Activated CD4-positive, alpha-beta memory T cell treated with anti-CD3 and anti-CD28 coated beads for 36 hours (primary cell): Measurements from ENCODE around the gene RPTOR. TPM values are rescaled to one million over a fixed set of nuclear protein-coding genes. Genes with fewer than 3 reads are reported as not detected.
A peak's percentile ranks its signal among the peaks of the same experiment; 100 is the strongest.

Experiments
- CTCF ChIA-PET: fragments of 350-600 bp; sonication (Branson Sonifier 250); formaldehyde crosslinking; loops from one replicate; lab custom pipeline; 2021; ENCODE audit warnings: antibody characterized with exemption, inconsistent platforms; lab: Charles Lee
- POLR2A ChIA-PET: fragments of 350-600 bp; sonication (Branson Sonifier 250); formaldehyde crosslinking; loops from one replicate; lab custom pipeline; 2021; ENCODE audit warnings: antibody characterized with exemption; lab: Charles Lee
- DNase-seq: peaks from one replicate; pipeline ENCODE4 v3.0.0-alpha.2; 2020
- H3K27ac Mint-ChIP-seq: one replicate; pipeline ENCODE4 v1.8.0; 2021; ENCODE audit warnings: mixed read lengths
- H3K27me3 Mint-ChIP-seq: one replicate; pipeline ENCODE4 v1.8.0; 2021; ENCODE audit warnings: mixed read lengths
- H3K36me3 Mint-ChIP-seq: one replicate; pipeline ENCODE4 v1.8.0; 2021; ENCODE audit warnings: mixed read lengths
- H3K4me1 Mint-ChIP-seq: one replicate; pipeline ENCODE4 v1.8.0; 2021; ENCODE audit warnings: low read depth, mixed read lengths
- H3K4me3 Mint-ChIP-seq: one replicate; pipeline ENCODE4 v1.8.0; 2021; ENCODE audit warnings: mild to moderate bottlenecking, mixed read lengths
- H3K9me3 Mint-ChIP-seq: one replicate; pipeline ENCODE4 v1.8.0; 2021; ENCODE audit warnings: mixed read lengths
- intact Hi-C: fragments of 100-400 bp; cut with micrococcal nuclease; formaldehyde crosslinking; loops from one replicate; pipeline ENCODE4 v1.15.1; 2023
- total RNA-seq, 2 experiments: library from RNA; stranded (reverse); gene quantifications; one replicate each; pipeline ENCODE4 v1.2.3, GENCODE V29; 2021

Gene RPTOR
- total RNA-seq, 2 experiments from 2014 or later: 41.5 to 47.9 TPM

DNA sequence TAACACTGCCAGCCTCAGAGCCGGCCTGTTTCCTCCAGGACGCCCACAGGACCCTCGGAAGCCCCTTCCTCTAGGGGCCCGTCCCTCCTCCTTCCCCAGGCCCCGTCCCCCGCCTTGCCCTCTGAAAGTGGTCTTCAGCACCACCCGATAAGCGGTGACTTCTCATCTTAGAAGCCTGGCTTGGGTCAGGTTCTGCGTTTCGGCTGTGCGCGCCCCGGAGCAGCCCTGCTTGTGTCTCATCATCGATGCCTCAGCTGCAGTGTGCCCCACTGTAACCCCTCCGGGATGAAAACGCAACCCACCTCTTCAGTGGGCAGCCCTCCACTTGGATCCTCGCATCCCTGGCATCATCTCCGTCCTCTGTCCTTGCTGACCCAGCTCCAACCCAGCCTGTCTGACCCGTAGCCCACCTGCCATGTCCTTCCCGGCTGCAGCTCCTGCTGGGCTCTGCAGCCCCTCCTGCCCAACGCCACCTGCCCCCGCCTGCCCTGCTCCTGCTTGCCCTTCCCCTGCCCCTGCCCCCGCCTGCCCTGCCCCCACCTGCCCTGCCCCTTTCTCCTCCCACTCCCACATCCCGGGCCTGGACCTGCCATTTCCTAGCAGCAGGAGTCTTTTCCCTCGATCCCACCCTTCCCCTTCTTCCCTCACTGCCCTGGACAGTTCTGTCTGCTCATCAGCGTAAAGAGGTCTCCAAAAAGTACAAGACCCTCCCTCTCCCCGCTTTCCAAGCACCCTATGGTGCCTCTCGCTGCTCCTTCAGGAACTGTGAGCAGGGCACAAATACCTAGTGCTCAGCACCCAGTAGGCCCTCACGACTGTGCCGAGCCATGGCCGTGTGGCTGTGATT is 334.5 kb downstream of the RPTOR start:
- intact Hi-C loops: loop anchor here (5.0 kb wide), 1 partner anchor 87 kb away; no protein-coding TSS in a partner anchor
- no peaks in the 10 kb centered on the region for H3K27me3 Mint-ChIP-seq
- ChIA-PET POLR2A (interaction anchor here (1.0 to 2.9 kb wide), 2 partner anchors 10 kb away, joined by 3 to 41 read pairs; no protein-coding TSS in a partner anchor), CTCF (interaction anchor here (1.3 kb wide), 1 partner anchor 11 kb away, joined by 4 read pairs; no protein-coding TSS in a partner anchor)
- H3K9me3 Mint-ChIP-seq: no peaks in the 10 kb centered on the region
- H3K36me3 Mint-ChIP-seq: peaks cover 39% of the 10 kb centered on the region
- DNase-seq: no peak
- no peak overlapping the region for H3K4me3 Mint-ChIP-seq
- peaks cover 36% of the 10 kb centered on the region for H3K4me1 Mint-ChIP-seq
- H3K27ac Mint-ChIP-seq: no peak overlapping the region

- peaks cover 41% of the 10 kb centered on the region for H3K36me3 Mint-ChIP-seq
- no peak overlapping the region for H3K27ac Mint-ChIP-seq
- no peak overlapping the region for H3K4me3 Mint-ChIP-seq
- peak; percentile 39 for DNase-seq
- ChIA-PET CTCF (interaction anchor here (1.0 kb wide), 1 partner anchor 12 kb away, joined by 4 read pairs; no protein-coding TSS in a partner anchor), POLR2A (interaction anchor here (0.9 to 1.0 kb wide), 2 partner anchors 9 to 23 kb away, joined by 3 read pairs; no protein-coding TSS in a partner anchor)
- no peaks in the 10 kb centered on the region for H3K9me3 Mint-ChIP-seq
- no peaks in the 10 kb centered on the region for H3K27me3 Mint-ChIP-seq
- intact Hi-C loops: loop anchor here (5.0 kb wide), 1 partner anchor 88 kb away; no protein-coding TSS in a partner anchor
- peaks cover 36% of the 10 kb centered on the region for H3K4me1 Mint-ChIP-seq
Measured at GRCh38 chr17:80879723-80880647, 335.3 kb downstream of the RPTOR start.

DNA sequence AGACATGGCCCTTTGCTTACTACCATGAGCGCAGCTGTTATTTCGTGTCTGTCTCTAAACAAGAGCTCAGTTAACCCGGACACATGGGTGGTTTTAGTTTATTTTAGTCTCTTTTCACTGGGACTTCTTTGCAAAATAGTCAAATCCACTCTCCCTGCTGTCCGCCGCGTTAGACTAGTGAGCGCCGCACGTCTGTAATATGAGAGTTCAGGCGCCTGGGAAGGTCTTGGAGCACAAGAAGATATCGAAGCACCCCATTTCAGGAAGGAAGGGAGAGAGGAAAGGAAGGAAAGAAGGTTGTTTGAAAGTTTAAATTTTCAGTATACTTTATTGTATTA is 336.0 kb downstream of the RPTOR start:
- Mint-ChIP-seq H3K27ac (no peak overlapping the region), H3K9me3 (no peaks in the 10 kb centered on the region), H3K27me3 (no peaks in the 10 kb centered on the region), H3K4me1 (peaks cover 36% of the 10 kb centered on the region), H3K36me3 (peaks cover 39% of the 10 kb centered on the region), H3K4me3 (no peak overlapping the region)
- intact Hi-C loops: no loop called here
- CTCF ChIA-PET: interaction anchor here (1.0 kb wide), 1 partner anchor 12 kb away, joined by 4 read pairs; no protein-coding TSS in a partner anchor
- POLR2A ChIA-PET: interaction anchor here (0.6 to 1.0 kb wide), 3 partner anchors 9 to 24 kb away, joined by 3 read pairs; no protein-coding TSS in a partner anchor
- no peak for DNase-seq

DNA sequence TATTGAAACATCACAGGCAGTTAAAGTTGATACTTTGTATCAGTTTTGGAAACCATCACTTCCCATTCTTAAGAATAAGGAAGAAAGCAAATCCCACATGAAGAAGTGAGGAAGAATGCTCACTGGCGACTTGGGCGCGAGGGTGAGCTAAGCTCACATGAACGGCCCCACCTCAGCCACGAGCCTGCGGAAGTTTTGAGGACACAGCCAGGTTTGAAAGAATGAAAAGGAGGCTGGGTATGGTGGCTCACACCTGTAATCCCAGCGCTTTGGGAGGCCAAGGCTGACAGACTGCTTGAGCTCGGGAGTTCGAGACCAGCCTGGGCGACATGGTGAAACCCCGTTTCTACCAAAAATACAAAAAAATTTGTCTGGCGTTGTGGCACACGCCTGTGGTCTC is 336.7 kb downstream of the RPTOR start:
- no peaks in the 10 kb centered on the region for H3K27me3 Mint-ChIP-seq
- H3K27ac Mint-ChIP-seq: no peak overlapping the region
- H3K4me1 Mint-ChIP-seq: peaks cover 36% of the 10 kb centered on the region
- intact Hi-C loops: no loop called here
- H3K36me3 Mint-ChIP-seq: peaks cover 46% of the 10 kb centered on the region
- ChIA-PET POLR2A (interaction anchor here (0.6 to 1.6 kb wide), 2 partner anchors 8 to 11 kb away, joined by 3 to 4 read pairs; no protein-coding TSS in a partner anchor), CTCF (interaction anchor here (1.5 kb wide), 1 partner anchor 17 kb away, joined by 4 read pairs; no protein-coding TSS in a partner anchor)
- DNase-seq: no peak
- no peaks in the 10 kb centered on the region for H3K9me3 Mint-ChIP-seq
- H3K4me3 Mint-ChIP-seq: no peak overlapping the region

DNA sequence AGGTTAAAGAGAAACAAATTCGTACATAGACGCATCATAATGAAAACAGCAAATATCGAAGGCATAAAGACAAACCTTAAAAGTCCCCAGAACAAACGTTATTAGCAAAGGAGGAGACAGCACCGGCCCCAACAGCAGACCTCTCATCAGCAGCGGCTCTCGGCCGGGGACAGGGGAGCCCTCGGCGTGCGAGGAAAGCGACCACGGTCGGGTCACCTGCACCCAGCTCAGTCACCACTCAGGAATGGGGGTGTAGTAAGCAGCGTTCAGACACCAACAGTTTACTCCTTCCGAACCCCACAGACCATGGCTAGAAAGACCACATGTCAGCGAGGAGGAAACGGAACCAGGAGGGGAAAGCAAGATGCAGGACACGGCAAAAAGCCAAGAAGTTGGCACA is 337.7 kb downstream of the RPTOR start:
- intact Hi-C loops: no loop called here

GRCh38 chr17:80882926-80883685 is 338.5 kb downstream of the RPTOR start:
- POLR2A ChIA-PET: no interaction called here
- CTCF ChIA-PET: interaction anchor here (0.9 kb wide), 1 partner anchor 16 kb away, joined by 3 read pairs; no protein-coding TSS in a partner anchor
- Mint-ChIP-seq H3K4me3 (no peak overlapping the region), H3K36me3 (peaks cover 46% of the 10 kb centered on the region), H3K9me3 (no peaks in the 10 kb centered on the region), H3K4me1 (peaks cover 21% of the 10 kb centered on the region), H3K27me3 (no peaks in the 10 kb centered on the region), H3K27ac (no peak overlapping the region)
- intact Hi-C loops: no loop called here
- no peak for DNase-seq

More for the DNA sequence above, 337.7 kb downstream of the RPTOR start:
- no peak overlapping the region for H3K27ac Mint-ChIP-seq
- no peak overlapping the region for H3K4me3 Mint-ChIP-seq
- ChIA-PET POLR2A (interaction anchor here (1.6 kb wide), 1 partner anchor 10 kb away, joined by 4 read pairs; no protein-coding TSS in a partner anchor), CTCF (interaction anchor here (0.7 to 1.5 kb wide), 2 partner anchors 10 to 16 kb away, joined by 3 to 4 read pairs; no protein-coding TSS in a partner anchor)
- peaks cover 29% of the 10 kb centered on the region for H3K4me1 Mint-ChIP-seq
- no peak for DNase-seq
- H3K36me3 Mint-ChIP-seq: peaks cover 46% of the 10 kb centered on the region
- H3K27me3 Mint-ChIP-seq: no peaks in the 10 kb centered on the region
- H3K9me3 Mint-ChIP-seq: no peaks in the 10 kb centered on the region

- Mint-ChIP-seq H3K9me3 (no peaks in the 10 kb centered on the region), H3K4me1 (peaks cover 17% of the 10 kb centered on the region), H3K27me3 (no peaks in the 10 kb centered on the region), H3K36me3 (peaks cover 50% of the 10 kb centered on the region), H3K27ac (no peak overlapping the region), H3K4me3 (no peak overlapping the region)
- DNase-seq: no peak
- ChIA-PET CTCF (interaction anchor here (0.7 to 0.9 kb wide), 2 partner anchors 15 kb away, joined by 3 read pairs; no protein-coding TSS in a partner anchor), POLR2A (no interaction called here)
- intact Hi-C loops: no loop called here
Measured at GRCh38 chr17:80883831-80884735, 339.4 kb downstream of the RPTOR start.

DNA sequence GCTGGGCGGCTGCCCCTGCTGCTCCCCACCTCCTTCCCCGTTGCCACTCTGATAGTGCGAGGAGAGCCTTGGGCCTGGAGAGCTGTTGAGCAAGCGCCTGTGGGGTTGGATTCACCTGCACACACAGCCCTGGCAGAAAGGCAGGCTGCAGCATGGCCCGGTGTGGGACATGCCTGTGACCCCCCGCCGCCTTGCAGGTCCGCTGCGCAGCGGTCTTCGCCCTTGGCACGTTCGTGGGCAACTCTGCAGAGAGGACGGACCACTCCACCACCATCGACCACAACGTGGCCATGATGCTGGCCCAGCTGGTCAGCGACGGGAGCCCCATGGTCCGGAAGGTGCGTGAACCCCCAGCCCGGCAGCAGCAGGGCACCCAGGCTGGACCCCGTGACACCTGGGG is 340.2 kb downstream of the RPTOR start:
- POLR2A ChIA-PET: no interaction called here
- no peaks in the 10 kb centered on the region for H3K9me3 Mint-ChIP-seq
- H3K36me3 Mint-ChIP-seq: peaks cover 53% of the 10 kb centered on the region
- intact Hi-C loops: no loop called here
- H3K4me3 Mint-ChIP-seq: no peak overlapping the region
- peaks cover 15% of the 10 kb centered on the region for H3K4me1 Mint-ChIP-seq
- H3K27ac Mint-ChIP-seq: no peak overlapping the region
- no peak for DNase-seq
- CTCF ChIA-PET: interaction anchor here (0.7 kb wide), 1 partner anchor 15 kb away, joined by 3 read pairs; no protein-coding TSS in a partner anchor
- H3K27me3 Mint-ChIP-seq: no peaks in the 10 kb centered on the region

DNA sequence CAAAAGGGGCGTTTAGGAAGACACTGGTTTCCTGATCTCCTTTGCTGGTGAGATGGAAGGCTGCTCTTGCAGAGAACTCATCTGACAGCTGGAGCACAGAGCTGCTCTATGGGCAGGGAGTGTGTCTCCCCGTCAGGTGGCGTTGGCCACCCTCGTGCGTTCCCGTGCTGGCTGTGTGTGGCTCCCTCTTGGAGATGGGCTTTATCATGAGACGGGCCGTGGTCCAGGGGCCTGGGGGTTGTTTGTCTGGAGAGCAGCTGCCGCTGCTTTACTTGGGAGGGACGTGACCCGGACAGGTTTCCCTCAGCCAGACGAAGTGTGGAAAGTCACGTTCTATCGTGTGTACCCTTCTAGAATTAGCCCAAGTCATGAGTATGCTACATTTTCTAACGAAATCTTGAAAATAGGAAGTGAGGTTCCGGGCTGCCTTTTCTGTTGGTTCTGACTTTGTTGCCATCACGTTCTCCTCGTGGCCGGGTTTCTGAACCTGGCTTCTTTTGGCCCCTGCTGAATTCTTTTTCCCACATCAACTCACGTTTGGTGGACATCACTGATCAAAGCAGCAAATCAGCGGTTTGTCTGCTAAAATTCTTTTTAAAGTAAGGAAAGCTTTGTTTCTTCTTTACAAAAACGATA is 341.4 kb downstream of the RPTOR start:
- H3K4me3 Mint-ChIP-seq: no peak overlapping the region
- H3K27me3 Mint-ChIP-seq: no peaks in the 10 kb centered on the region
- H3K27ac Mint-ChIP-seq: no peak overlapping the region
- no peaks in the 10 kb centered on the region for H3K9me3 Mint-ChIP-seq
- peaks cover 22% of the 10 kb centered on the region for H3K4me1 Mint-ChIP-seq
- H3K36me3 Mint-ChIP-seq: peaks cover 55% of the 10 kb centered on the region
- ChIA-PET POLR2A (no interaction called here), CTCF (interaction anchor here (1.0 to 2.0 kb wide), 2 partner anchors 12 to 20 kb away, joined by 3 to 7 read pairs; no protein-coding TSS in a partner anchor)
- no peak for DNase-seq
- intact Hi-C loops: no loop called here
